CD4-positive, alpha-beta T cell (primary cell): ENCODE data around the gene NEBL. TPM values are rescaled to one million over a fixed set of nuclear protein-coding genes. Genes with fewer than 3 reads are reported as not detected.

ENCODE experiments used
- ATAC-seq: fragments of 200-7000 bp; cut with Tn5 transposase; one replicate; pipeline ENCODE4 v1.10.0; 2022; ENCODE audit warnings: mild to moderate bottlenecking; ENCODE audit not compliant: poor library complexity
- CTCF ChIA-PET: fragments of 350-600 bp; sonication (Branson Sonifier 250); formaldehyde crosslinking; loops from one replicate; lab custom pipeline; 2021; ENCODE audit warnings: antibody characterized with exemption, inconsistent platforms; lab: Charles Lee
- POLR2A ChIA-PET: fragments of 350-600 bp; sonication (Branson Sonifier 250); formaldehyde crosslinking; loops from one replicate; lab custom pipeline; 2021; ENCODE audit warnings: antibody characterized with exemption, inconsistent platforms; lab: Charles Lee
- DNase-seq, 14 experiments: peaks; one replicate each; pipeline ENCODE4 v3.0.0-alpha.2; 2013 to 2020; ENCODE audit warnings: mixed read lengths in 2 of 14
- H3K27ac ChIP-seq, 2 donors: one replicate each; pipeline versions ENCODE4 v1.5.1 to v1.7.0; 2013; ENCODE audit warnings: low read length in 2 of 2, low read depth in 1 of 2, mild to moderate bottlenecking in 1 of 2
- H3K27me3 ChIP-seq, 2 experiments: 1 replicate in 1 of 2; 2 replicates in 1 of 2; pipeline versions ENCODE4 v1.6.1 to v1.7.0; 2013; ENCODE audit warnings: low read length in 2 of 2, control low read depth in 1 of 2, mild to moderate bottlenecking in 1 of 2, moderate library complexity in 1 of 2; ENCODE audit not compliant: insufficient read depth in 2 of 2, control insufficient read depth in 1 of 2
- H3K36me3 ChIP-seq: one replicate; pipeline ENCODE4 v1.6.1; 2013; ENCODE audit warnings: low read length, control low read depth; ENCODE audit not compliant: insufficient read depth
- H3K4me1 ChIP-seq: one replicate; pipeline ENCODE4 v1.6.1; 2013; ENCODE audit warnings: low read length, control low read depth; ENCODE audit not compliant: insufficient read depth
- H3K4me3 ChIP-seq: one replicate; pipeline ENCODE4 v1.5.1; 2013; ENCODE audit warnings: mild to moderate bottlenecking, low read length, moderate library complexity
- H3K9me3 ChIP-seq, 2 experiments: 1 replicate in 1 of 2; 2 replicates in 1 of 2; pipeline versions ENCODE4 v1.6.1 to v1.7.0; 2013; ENCODE audit warnings: low read length in 2 of 2, mild to moderate bottlenecking in 2 of 2, control low read depth in 1 of 2, moderate library complexity in 1 of 2; ENCODE audit not compliant: control insufficient read depth in 1 of 2, insufficient read depth in 1 of 2
- H3K27ac Mint-ChIP-seq: one replicate; pipeline ENCODE4 v1.8.0; 2020; ENCODE audit warnings: mixed read lengths
- H3K27me3 Mint-ChIP-seq: one replicate; pipeline ENCODE4 v1.8.0; 2021; ENCODE audit warnings: mixed read lengths
- H3K36me3 Mint-ChIP-seq: one replicate; pipeline ENCODE4 v1.8.0; 2021; ENCODE audit warnings: low read depth, mixed read lengths
- H3K4me1 Mint-ChIP-seq: one replicate; pipeline ENCODE4 v1.8.0; 2021; ENCODE audit warnings: low read depth, mixed read lengths
- H3K4me3 Mint-ChIP-seq: one replicate; pipeline ENCODE4 v1.8.0; 2020; ENCODE audit warnings: mild to moderate bottlenecking, mixed read lengths
- H3K9me3 Mint-ChIP-seq: one replicate; pipeline ENCODE4 v1.8.0; 2020; ENCODE audit warnings: mixed read lengths
- CTCF ChIP-seq: fragments of 200-600 bp; IDR thresholded peaks from one replicate; pipeline ENCODE4 v1.8.0; 2022; ENCODE audit warnings: antibody characterized with exemption, mild to moderate bottlenecking
- intact Hi-C, 2 experiments: fragments of 100-400 bp; cut with DNase I in 1 of 2; cut with micrococcal nuclease in 1 of 2; formaldehyde crosslinking; loops; one replicate each; pipeline versions ENCODE4 v1.15.1 to v1.9.0; 2023 to 2025; cut with DNase I, micrococcal nuclease
- total RNA-seq, 174 experiments: library from RNA in 2 of 174; stranded (reverse) in 2 of 174; gene quantifications; one replicate each; pipeline ENCODE4 v1.2.3 and lab custom pipeline; 2021 to 2026

Gene NEBL
- total RNA-seq, 2 experiments from 2014 or later = 0.17 to 0.22 TPM

GRCh38 chr10:20785174-20785573 lies 111.9 kb downstream of the NEBL start:
- no peak overlapping the region for H3K27ac ChIP-seq
- Mint-ChIP-seq H3K4me1 (no peaks in the 10 kb centered on the region), H3K9me3 (no peaks in the 10 kb centered on the region), H3K27me3 (no peaks in the 10 kb centered on the region), H3K27ac (no peak overlapping the region), H3K36me3 (no peaks in the 10 kb centered on the region), H3K4me3 (no peak overlapping the region)
- no peaks in the 10 kb centered on the region for H3K36me3 ChIP-seq
- H3K27me3 ChIP-seq = no peaks in the 10 kb centered on the region
- intact Hi-C loops = no loop called here
- ATAC-seq (no peak), DNase-seq (no peak)
- POLR2A ChIA-PET = no interaction called here
- no peak for TF ChIP-seq CTCF
- H3K9me3 ChIP-seq = no peaks in the 10 kb centered on the region
- CTCF ChIA-PET = no interaction called here
- no peak overlapping the region for H3K4me3 ChIP-seq
- no peaks in the 10 kb centered on the region for H3K4me1 ChIP-seq

GRCh38 chr10:20778008-20778757 lies 118.9 kb downstream of the NEBL start:
- H3K27me3 Mint-ChIP-seq = no peaks in the 10 kb centered on the region
- peaks cover 2% of the 10 kb centered on the region for H3K9me3 Mint-ChIP-seq
- Histone ChIP-seq H3K27ac (no peak overlapping the region), H3K36me3 (no peaks in the 10 kb centered on the region), H3K9me3 (no peaks in the 10 kb centered on the region), H3K27me3 (no peaks in the 10 kb centered on the region), H3K4me3 (no peak overlapping the region), H3K4me1 (no peaks in the 10 kb centered on the region)
- no peak overlapping the region for H3K4me3 Mint-ChIP-seq
- no peaks in the 10 kb centered on the region for H3K4me1 Mint-ChIP-seq
- intact Hi-C loops = no loop called here
- POLR2A ChIA-PET = no interaction called here
- no peak for TF ChIP-seq CTCF
- H3K27ac Mint-ChIP-seq = no peak overlapping the region
- CTCF ChIA-PET = no interaction called here
- DNase-seq (no peak), ATAC-seq (no peak)
- H3K36me3 Mint-ChIP-seq = no peaks in the 10 kb centered on the region

- no peaks in the 10 kb centered on the region for H3K9me3 ChIP-seq
- ChIA-PET POLR2A (no interaction called here), CTCF (no interaction called here)
- Mint-ChIP-seq H3K36me3 (no peaks in the 10 kb centered on the region), H3K27ac (no peak overlapping the region), H3K27me3 (no peaks in the 10 kb centered on the region), H3K4me3 (no peak overlapping the region), H3K4me1 (no peaks in the 10 kb centered on the region), H3K9me3 (peaks cover 2% of the 10 kb centered on the region)
- H3K36me3 ChIP-seq = no peaks in the 10 kb centered on the region
- no peak for TF ChIP-seq CTCF
- H3K27ac ChIP-seq = no peak overlapping the region
- H3K4me3 ChIP-seq = no peak overlapping the region
- ATAC-seq (no peak), DNase-seq (no peak)
- intact Hi-C loops = no loop called here
- no peaks in the 10 kb centered on the region for H3K4me1 ChIP-seq
- H3K27me3 ChIP-seq = no peaks in the 10 kb centered on the region
Observed at GRCh38 chr10:20776384-20777118, 120.6 kb downstream of the NEBL start.
